Mononuclear cell (primary cell): ENCODE measurements around the gene GRIK4. TPM values are rescaled to one million over a fixed set of nuclear protein-coding genes. Genes with fewer than 3 reads are reported as not detected.

Source experiments
- H3K27me3 ChIP-seq: 2 replicates; pipeline ENCODE4 v1.6.0; 2011; ENCODE audit warnings: low read length, control low read depth; ENCODE audit not compliant: insufficient read depth
- H3K4me1 ChIP-seq: 2 replicates; pipeline ENCODE4 v1.5.1; 2011; ENCODE audit warnings: mild to moderate bottlenecking, low read length, control low read depth; ENCODE audit not compliant: insufficient read depth
- H3K4me3 ChIP-seq: 2 replicates; pipeline ENCODE4 v1.5.1; 2011; ENCODE audit warnings: mild to moderate bottlenecking, low read length, moderate library complexity
- H3K9me3 ChIP-seq: 2 replicates; pipeline ENCODE4 v1.5.1; 2011; ENCODE audit warnings: low read depth, mild to moderate bottlenecking, control low read depth, low read length
- total RNA-seq: library from RNA; depleted of rRNA; stranded (reverse); fragments of >200 nt; gene quantifications from one replicate; pipeline ENCODE4 v1.2.3, GENCODE V29; 2012

GRIK4 gene
- total RNA-seq, 1 donor = 0.21 TPM

DNA sequence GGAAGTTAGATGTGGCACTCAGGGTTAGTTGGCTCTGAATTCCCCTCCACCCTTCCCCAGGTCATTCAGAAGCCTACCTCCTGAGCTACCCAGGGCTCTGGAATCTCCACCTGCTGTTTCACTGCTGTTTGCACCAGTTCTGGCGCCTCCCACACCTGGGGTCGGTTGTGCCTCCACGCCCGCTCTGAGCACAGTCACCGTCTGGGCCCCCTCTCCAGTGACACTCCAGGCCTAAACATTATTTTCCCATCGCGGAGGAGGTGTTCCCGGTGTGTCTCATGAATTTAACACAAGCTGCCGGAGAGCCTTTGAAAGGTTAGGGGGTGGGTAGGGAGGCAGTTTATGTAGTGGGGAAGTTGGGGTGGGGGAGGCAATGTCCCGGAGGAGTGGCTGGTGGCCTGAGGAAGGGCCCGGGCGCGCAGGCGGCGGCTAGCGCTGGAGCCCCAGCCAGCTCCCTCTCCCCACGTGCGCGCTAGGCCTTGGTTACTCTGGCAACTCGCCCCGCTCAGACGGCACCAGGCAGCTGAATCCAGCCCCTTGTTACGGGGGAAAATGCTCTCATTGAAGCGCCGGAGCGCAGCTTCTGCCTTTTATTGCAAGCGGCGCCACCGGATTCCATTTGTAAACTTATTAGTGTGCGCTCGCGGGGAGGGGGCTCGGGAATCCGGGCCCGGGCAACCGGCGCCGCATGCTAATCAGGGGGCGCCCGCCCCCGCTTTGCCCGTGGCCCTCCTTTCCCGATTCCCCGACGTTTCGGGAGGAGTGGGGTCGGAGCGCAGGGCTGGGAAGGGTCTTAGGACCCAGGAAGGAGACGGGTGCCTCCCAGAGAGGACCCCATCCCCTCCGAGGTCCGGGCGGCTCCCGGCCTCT lies 52.4 kb downstream of the GRIK4 start:
- no peak overlapping the region for H3K4me3 ChIP-seq
- H3K9me3 ChIP-seq = no peaks in the 10 kb centered on the region
- H3K4me1 ChIP-seq = no peaks in the 10 kb centered on the region
- peaks cover 40% of the 10 kb centered on the region for H3K27me3 ChIP-seq

DNA sequence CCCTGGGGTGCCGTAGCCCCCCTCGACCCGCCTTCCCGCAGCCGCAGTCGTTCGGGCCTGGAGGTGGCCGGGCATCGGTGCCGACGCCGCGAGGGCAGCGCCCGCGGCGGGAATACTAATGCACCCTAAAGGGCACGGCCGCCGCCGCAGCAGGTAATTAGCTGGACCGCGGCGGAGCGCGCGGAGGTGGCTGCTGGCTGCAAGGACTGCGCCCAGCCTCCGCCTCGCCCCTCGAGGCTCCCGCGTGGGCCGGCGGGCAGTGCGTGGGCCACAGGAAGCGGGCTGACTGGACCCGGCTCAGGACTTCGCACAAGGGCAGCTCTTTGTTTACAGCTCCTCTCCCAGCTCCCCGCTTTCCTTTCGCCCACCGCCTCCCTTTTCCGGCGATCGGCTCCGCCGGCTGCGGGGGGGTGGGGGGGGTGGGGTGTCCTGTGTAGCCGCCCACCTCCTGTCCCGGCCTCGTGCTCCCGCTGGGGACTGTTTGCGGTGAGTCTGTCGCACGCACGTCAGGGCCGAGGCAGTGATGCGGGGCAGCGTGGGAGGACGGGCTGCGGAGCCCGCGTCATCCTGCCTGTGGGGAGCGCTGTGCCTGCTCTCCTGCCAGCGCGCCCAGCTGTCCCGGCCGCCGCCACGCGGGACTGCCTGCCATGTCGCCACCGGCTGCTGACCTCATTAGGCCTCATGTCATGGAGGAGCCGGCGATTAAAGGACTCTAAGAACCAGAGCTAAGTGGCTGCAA lies 53.2 kb downstream of the GRIK4 start:
- no peak overlapping the region for H3K4me3 ChIP-seq
- no peaks in the 10 kb centered on the region for H3K4me1 ChIP-seq
- H3K9me3 ChIP-seq = no peaks in the 10 kb centered on the region
- H3K27me3 ChIP-seq = peaks cover 40% of the 10 kb centered on the region

DNA sequence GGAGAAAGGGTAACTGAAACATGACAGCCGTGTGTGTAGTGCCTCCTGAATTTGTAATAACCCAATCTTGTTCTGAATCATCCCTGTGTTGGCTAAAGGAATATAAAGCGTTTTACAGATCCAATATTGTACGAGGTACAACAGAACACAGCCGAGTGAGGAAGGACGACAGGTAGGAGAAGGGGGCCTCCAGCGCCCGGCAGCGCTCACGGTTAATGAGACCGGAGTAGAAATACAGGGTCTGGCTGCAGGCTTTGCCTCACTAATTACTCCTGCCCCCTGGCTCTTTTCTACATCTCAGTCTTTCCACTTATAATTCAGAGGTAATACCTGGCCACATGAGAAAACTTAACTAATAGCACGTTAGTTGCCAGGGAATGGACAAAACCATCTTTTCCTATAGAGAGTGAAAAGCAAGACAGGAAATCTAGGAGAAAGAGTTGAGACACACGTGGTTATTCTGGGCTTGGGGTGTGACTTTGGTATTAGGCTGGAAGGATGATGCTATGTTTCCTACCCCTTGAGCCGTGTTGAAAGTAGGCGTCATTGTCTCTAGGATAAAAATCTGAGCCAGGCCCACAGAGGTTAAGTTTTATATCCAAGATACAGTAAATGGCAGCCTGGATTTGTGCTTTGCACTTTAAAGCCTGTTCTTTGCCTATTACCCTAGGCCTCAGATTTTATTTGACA lies 54.1 kb downstream of the GRIK4 start:
- peaks cover 40% of the 10 kb centered on the region for H3K27me3 ChIP-seq

DNA sequence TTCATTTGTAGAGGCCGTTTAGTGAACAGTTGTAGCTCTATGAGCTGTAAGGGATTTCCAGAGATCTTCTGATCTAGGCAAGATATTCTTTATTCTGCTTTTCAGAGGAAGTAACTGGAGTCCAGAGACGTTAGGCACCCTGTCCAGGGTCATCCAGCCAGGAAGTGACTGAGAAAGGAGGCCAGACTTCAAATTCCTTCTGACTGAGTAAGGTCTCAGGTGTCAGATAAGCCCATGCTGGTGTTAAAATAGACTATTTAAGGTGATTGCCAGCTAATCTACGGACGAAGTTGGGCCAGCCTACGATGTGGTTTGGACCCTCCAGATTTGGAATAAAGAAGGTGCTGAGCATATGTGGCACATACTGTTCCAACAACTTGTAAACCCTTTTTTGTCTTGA lies 54.6 kb downstream of the GRIK4 start:
- Histone ChIP-seq H3K27me3 (peaks cover 40% of the 10 kb centered on the region), H3K9me3 (no peaks in the 10 kb centered on the region), H3K4me3 (no peak overlapping the region), H3K4me1 (no peaks in the 10 kb centered on the region)

More for the DNA sequence above, 54.1 kb downstream of the GRIK4 start:
- H3K4me3 ChIP-seq = no peak overlapping the region
- H3K9me3 ChIP-seq = no peaks in the 10 kb centered on the region
- no peaks in the 10 kb centered on the region for H3K4me1 ChIP-seq

DNA sequence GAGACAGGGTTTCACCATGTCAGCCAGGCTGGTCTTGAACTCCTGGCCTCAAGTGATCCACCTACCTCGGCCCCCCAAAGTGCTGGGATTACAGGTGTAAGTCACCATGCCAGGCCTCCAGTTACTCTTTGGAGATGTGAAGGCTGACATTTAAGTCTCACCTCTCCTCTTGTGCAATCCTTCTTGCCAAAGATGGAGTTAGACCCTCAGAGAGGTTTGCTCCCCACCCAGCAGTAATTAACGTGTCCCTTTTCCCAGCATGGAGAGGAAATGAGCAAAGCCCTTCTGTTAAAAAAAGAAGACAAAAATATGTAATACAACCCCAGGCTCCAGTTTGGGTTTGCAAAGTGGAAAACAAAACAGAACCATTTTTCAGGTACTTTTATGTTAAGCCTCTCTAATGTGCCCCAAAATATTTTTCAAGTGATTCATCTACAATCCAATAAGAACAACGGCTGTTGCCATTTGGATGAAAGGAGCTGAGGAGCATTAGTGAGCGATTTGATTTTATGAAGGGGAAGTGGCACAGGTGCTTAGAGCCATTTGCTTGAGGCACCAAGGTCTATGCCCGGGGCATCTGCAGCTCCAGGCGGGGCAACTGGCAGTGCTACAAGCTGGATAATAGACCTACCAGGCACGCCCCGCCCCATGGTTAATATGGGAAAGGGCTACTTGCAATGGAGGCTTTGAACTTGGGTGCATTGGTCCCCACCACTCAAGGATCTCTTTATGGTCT lies 57.2 kb downstream of the GRIK4 start:
- Histone ChIP-seq H3K27me3 (peaks cover 30% of the 10 kb centered on the region), H3K4me1 (no peaks in the 10 kb centered on the region), H3K9me3 (no peaks in the 10 kb centered on the region), H3K4me3 (no peak overlapping the region)

DNA sequence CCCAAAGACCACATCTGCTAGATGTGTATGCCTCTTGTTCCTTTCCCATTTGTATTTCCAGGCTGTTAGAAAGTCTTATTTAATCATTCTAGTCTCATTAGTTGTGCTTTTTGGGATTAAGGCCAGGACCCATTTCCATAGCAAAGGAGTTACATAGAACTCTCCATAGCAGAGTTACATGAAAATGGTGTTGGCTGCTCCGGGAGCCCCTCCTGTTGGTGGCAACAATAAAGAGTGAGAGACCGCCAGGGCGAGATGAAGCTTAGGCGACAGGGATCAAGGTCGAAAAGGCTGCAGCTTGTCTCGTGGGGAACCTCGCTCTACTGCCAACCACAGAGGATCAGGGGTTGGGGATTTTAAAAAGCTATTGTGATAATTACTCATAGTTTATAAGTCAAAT lies 58.3 kb downstream of the GRIK4 start:
- Histone ChIP-seq H3K4me1 (no peaks in the 10 kb centered on the region), H3K4me3 (no peak overlapping the region), H3K27me3 (peaks cover 22% of the 10 kb centered on the region), H3K9me3 (no peaks in the 10 kb centered on the region)

DNA sequence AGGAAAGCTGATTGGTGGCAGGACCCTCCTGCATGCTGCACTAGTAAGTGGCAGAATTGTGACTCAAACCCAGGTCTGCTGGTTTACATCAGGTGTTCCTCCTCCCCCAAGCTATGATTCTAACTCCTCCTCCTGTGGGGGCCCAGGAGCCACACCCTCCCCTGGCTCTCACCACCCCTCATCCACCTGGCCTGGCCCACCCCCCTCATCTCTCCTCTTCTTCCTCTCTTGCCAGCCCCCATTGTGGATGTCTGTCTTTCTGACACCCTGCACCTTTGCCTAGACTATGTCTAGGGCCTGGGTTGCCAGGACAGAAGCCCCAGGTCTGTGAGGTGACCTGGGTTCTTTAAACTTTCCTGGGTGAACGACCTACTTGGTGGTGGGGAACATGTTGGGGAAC lies 59.9 kb downstream of the GRIK4 start:
- Histone ChIP-seq H3K4me1 (no peaks in the 10 kb centered on the region), H3K4me3 (no peak overlapping the region), H3K9me3 (no peaks in the 10 kb centered on the region), H3K27me3 (peaks cover 7% of the 10 kb centered on the region)

DNA sequence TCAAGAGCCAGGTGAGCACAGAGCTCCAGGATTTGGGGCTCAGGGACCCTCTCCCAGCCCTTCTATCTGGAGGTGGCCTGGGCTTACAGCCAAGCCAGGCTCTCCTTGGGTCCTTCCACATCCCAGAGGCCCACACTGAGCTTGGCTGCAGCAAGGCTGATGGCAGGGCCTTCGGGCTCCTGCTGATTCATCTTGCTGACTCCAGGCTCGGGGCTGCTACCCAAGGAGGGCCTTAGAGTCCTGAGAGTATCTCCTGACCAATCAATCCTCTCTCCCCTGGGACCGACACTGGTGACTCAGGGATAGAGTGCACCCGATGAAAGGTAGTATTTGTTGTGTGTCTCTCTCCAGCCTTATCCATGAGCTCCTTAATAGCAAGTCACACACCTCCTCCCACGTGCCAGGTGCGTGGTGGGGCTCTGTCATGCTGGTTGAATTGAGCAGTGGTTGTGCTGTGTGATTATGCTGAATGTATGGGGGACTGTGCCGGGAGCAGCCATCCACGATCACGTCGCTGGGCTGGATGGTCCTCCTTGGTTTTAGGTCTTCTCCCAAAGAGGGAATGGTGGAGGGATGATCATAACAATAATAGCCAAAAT lies 62.3 kb downstream of the GRIK4 start:
- Histone ChIP-seq H3K9me3 (no peaks in the 10 kb centered on the region), H3K4me1 (no peaks in the 10 kb centered on the region), H3K4me3 (no peak overlapping the region), H3K27me3 (no peaks in the 10 kb centered on the region)

DNA sequence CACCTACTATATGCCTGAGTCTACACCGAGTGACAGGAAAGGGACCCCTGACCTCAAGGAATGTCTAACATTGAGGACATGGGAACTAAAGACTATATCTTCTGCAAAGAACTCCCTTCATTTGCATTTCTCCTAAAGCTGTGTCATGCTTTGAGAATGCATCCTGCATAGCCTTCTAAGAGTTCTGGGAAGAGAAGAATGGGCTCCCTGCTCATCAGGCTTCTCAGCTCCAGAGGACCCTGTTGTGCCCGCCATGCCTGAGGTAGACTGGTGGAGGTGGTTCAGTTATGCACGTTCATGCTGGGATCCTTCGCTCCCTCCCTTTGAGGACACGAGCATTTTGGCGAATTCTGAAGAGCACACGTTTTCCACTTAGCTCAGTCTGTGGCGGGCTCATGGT lies 63.3 kb downstream of the GRIK4 start:
- no peak overlapping the region for H3K4me3 ChIP-seq
- H3K27me3 ChIP-seq = no peaks in the 10 kb centered on the region
- no peaks in the 10 kb centered on the region for H3K9me3 ChIP-seq
- no peaks in the 10 kb centered on the region for H3K4me1 ChIP-seq

DNA sequence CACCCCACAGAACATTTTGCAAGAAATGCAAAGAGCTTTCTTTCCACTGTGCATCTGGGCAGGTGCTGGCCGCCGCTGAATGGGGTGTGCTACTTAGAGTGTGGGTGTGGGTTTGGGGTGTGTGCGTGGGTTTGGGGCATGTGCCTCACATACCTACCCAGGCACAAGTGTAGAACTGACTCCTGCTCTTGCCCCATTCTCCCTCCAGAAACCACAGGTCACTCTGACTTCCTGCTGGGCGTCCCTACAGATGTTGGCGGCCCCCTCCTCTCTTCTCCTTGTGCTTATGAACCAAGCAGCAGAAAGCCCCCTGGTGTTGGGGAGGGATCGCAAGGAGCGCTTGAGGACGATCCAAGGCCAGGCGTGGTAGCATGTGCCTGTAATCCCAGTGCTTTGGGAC lies 63.9 kb downstream of the GRIK4 start:
- Histone ChIP-seq H3K9me3 (no peaks in the 10 kb centered on the region), H3K4me1 (no peaks in the 10 kb centered on the region), H3K4me3 (no peak overlapping the region), H3K27me3 (no peaks in the 10 kb centered on the region)

DNA sequence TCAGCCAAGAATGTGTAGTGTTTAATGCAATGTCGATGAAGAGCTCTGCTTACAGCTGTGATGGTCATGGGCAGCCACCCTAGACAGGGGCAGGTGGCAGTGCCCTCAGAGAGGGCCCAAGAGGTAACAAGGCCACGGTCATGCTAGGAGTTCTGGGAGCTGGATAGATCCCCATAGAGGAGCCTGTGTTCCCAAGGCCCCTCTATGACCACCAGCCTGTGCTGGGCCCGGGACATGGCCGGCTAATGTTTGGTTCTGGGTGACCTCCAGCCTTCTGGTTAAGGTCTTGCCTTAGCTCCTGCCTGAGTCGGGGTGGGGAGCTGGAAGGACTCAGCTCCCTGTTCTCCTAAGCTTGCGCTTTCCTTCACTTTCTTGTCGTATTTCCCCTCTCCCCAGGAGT lies 65.1 kb downstream of the GRIK4 start:
- Histone ChIP-seq H3K4me1 (no peaks in the 10 kb centered on the region), H3K27me3 (no peaks in the 10 kb centered on the region), H3K9me3 (no peaks in the 10 kb centered on the region), H3K4me3 (no peak overlapping the region)

DNA sequence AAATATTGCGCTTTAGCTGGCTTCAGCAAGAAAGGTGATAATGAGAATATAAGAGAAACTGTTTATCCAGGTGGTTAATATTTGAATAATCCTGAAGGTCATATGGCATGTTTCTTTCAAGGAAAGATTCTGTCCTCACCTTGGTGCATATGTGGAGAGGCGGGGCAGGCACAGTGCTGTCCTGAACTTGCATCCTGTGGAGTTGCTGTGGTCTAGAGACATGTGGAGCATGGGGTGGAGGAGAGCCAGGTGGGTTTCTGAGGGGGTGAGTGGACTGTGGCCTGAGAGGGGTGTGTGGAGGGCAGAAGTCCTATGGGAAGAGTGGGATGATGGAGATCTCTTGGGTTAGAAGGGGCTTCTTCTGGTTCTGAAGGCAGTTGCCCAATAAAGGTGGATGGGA lies 65.5 kb downstream of the GRIK4 start:
- no peaks in the 10 kb centered on the region for H3K9me3 ChIP-seq
- H3K27me3 ChIP-seq = no peaks in the 10 kb centered on the region
- H3K4me3 ChIP-seq = no peak overlapping the region
- no peaks in the 10 kb centered on the region for H3K4me1 ChIP-seq

DNA sequence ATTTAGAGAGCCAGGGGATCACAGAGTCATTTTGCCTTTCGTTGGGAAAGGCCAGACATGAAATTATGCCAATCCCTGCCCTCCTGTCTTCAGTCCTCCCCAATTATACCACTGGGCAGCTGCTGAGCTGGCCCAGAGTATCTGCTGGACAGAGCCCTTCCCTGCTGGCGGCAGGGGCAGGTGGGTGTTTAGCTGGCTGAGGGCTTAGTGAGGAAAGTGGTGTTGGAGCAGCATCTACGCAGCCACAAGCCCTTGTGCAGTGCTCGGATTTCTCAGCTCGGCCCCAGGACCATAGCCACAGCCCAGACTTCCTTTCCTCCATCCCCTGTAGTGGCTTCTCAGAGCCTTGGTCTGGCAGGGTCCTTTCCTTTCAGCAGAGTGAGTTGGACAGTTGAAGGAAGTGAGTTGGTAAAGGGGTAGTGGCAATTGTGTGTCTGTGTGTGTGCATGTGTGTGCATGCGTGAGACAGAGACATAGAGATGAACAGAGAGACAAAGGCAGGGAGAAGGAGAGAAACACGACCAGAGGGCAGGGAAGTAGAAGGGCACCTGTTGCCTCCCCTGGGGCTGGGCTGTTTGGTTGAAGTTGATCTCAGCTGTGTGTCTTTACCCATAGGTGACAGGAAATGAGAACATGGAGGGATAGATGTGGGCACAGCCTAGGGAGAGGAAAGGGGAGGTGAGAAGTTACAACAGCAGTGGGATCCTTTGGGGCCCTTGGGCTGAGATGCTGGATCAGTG lies 66.2 kb downstream of the GRIK4 start:
- Histone ChIP-seq H3K4me1 (no peaks in the 10 kb centered on the region), H3K4me3 (no peak overlapping the region), H3K9me3 (no peaks in the 10 kb centered on the region), H3K27me3 (no peaks in the 10 kb centered on the region)

DNA sequence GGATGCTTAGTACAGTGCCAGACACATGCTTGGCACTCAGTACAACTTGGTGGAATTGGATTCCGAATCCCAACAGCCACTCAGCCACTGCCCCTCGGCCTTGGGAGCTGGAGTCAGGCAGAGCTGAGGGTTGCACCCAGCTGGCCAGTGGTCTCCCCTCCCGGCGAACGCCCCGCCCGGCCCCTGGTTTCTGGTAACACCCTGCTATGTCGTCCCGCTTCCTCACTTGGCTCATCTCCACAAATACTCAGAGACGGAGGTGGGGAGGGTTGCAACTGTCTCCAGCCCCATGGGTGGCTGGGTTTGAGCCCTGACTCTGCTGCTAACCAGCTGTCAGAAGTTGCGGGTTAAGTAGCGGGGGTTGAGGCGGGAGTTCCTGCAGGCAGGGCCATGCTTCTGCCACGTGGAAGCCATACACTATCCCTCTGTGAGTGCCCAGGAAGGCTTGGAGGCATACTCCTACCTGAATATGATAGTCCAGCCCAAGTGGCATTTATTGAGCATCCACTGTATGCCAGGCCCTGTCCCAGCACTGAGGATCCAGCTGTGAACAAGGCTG lies 67.1 kb downstream of the GRIK4 start:
- Histone ChIP-seq H3K4me3 (no peak overlapping the region), H3K4me1 (no peaks in the 10 kb centered on the region), H3K9me3 (no peaks in the 10 kb centered on the region), H3K27me3 (no peaks in the 10 kb centered on the region)
